ENCODE measurements around the gene ATP8A2.

ATP8A2 gene

GRCh38 chr13:25803641-25804040 lies 431.9 kb downstream of the ATP8A2 start:
- no peak for TF ChIP-seq CTCF (IDR thresholded peaks at IDR 0.05; ENCODE audit: low read depth, low read length)
- DNase-seq (ENCODE audit: extremely low read depth, low read depth), result no peak

GRCh38 chr13:25806264-25806974 lies 434.6 kb downstream of the ATP8A2 start:
- no peak for TF ChIP-seq CTCF (IDR thresholded peaks at IDR 0.05; ENCODE audit: low read depth, low read length)
- DNase-seq (ENCODE audit: extremely low read depth, low read depth), result no peak

- no peak for TF ChIP-seq CTCF (IDR thresholded peaks at IDR 0.05; ENCODE audit: low read depth, low read length)
- no peak for DNase-seq (ENCODE audit: extremely low read depth, low read depth)
Observed at GRCh38 chr13:25807562-25807961, 435.8 kb downstream of the ATP8A2 start.

GRCh38 chr13:25811506-25811905 lies 439.7 kb downstream of the ATP8A2 start:
- no peak for TF ChIP-seq CTCF (IDR thresholded peaks at IDR 0.05; ENCODE audit: low read depth, low read length)
- no peak for DNase-seq (ENCODE audit: extremely low read depth, low read depth)

GRCh38 chr13:25816239-25816638 lies 444.5 kb downstream of the ATP8A2 start:
- TF ChIP-seq CTCF (IDR thresholded peaks at IDR 0.05; ENCODE audit: low read depth, low read length), result no peak
- no peak for DNase-seq (ENCODE audit: extremely low read depth, low read depth)

GRCh38 chr13:25819856-25820530 lies 448.2 kb downstream of the ATP8A2 start:
- DNase-seq (ENCODE audit: extremely low read depth, low read depth), result no peak

More at GRCh38 chr13:25819856-25820530, 448.2 kb downstream of the ATP8A2 start:
- no peak for TF ChIP-seq CTCF (IDR thresholded peaks at IDR 0.05; ENCODE audit: low read depth, low read length)
